ENCODE measurements around the gene TRNAU1AP. TPM values are rescaled to one million over a fixed set of nuclear protein-coding genes. Genes with fewer than 3 reads are reported as not detected.

TRNAU1AP gene
- total RNA-seq, 2 donors from 2014 or later, result 22.1 to 28.6 TPM

- intact Hi-C loops (cut with DNase I), result no loop called here
- peak overlapping the region in 1 of 2 donors; percentile 98 for H3K9ac ChIP-seq (ENCODE audit: low read depth in 2 of 2, low read length in 2 of 2)
- no peaks in the 10 kb centered on the region for H3K27me3 ChIP-seq
- TF ChIP-seq CTCF (IDR thresholded peaks at IDR 0.05), result no peak
- DNase-seq, result no peak
- peak overlapping the region; percentile 84 for H3K27ac ChIP-seq
- peak overlapping the region; percentile 66 for H3K4me3 ChIP-seq
- H3K9me3 ChIP-seq, result no peaks in the 10 kb centered on the region
- peaks cover 25% of the 10 kb centered on the region for H3K4me1 ChIP-seq
- no peaks in the 10 kb centered on the region for H3K36me3 ChIP-seq
Measured at GRCh38 chr1:28507646-28508434, 45.0 kb upstream of the TRNAU1AP start.

GRCh38 chr1:28508435-28508754 is 44.5 kb upstream of the TRNAU1AP start:
- intact Hi-C loops (cut with DNase I), result no loop called here
- H3K27ac ChIP-seq, result peak overlapping the region; percentile 84
- DNase-seq, result no peak
- TF ChIP-seq CTCF (IDR thresholded peaks at IDR 0.05), result no peak
- peak overlapping the region; percentile 16 to 98 for H3K9ac ChIP-seq (ENCODE audit: low read depth in 2 of 2, low read length in 2 of 2)
- no peaks in the 10 kb centered on the region for H3K9me3 ChIP-seq
- H3K36me3 ChIP-seq, result no peaks in the 10 kb centered on the region
- peak overlapping the region; percentile 66 for H3K4me3 ChIP-seq
- H3K27me3 ChIP-seq, result no peaks in the 10 kb centered on the region
- H3K4me1 ChIP-seq, result peaks cover 25% of the 10 kb centered on the region

GRCh38 chr1:28509705-28510272 is 43.1 kb upstream of the TRNAU1AP start:
- intact Hi-C loops (cut with DNase I), result no loop called here
- peak overlapping the region; percentile 84 for H3K27ac ChIP-seq
- no peak for DNase-seq
- H3K4me3 ChIP-seq, result no peak overlapping the region
- no peak for TF ChIP-seq CTCF (IDR thresholded peaks at IDR 0.05)
- no peaks in the 10 kb centered on the region for H3K9me3 ChIP-seq
- H3K4me1 ChIP-seq, result peaks cover 25% of the 10 kb centered on the region
- H3K36me3 ChIP-seq, result no peaks in the 10 kb centered on the region
- no peaks in the 10 kb centered on the region for H3K27me3 ChIP-seq
- H3K9ac ChIP-seq (ENCODE audit: low read depth in 2 of 2, low read length in 2 of 2), result peak overlapping the region; percentile 44 to 98

DNA sequence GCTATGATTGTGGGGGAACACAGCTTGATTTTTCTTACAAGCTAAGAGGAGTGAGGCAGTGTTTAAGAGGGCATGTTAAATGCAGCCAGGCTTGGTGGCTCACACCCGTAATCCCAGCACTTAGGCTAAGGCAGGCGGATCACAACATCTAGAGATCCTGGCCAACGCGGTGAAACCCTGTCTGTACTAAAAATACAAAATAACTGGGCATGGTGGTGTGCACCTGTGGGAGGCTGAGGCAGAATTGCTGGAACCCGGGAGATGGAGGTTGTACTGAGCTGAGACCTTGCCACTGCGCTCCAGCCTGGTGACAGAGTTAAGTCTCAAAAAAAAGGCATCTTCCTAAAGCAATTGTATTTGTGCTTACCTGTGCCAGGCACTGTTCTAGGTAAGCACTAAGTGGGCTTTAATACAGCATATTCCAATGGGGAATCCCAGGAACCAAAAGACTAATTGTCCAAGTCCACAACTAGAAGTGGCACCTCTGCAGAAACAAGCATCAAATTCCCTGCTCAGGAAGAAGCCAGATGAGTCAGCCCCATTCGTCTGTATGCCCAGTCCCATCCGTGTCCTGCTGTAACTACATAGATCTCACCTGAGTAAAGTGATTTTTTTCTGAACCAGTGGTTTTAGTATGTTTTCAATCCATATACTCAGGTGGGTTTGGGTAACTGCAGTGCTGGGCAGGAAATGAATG is 42.5 kb upstream of the TRNAU1AP start:
- Histone ChIP-seq H3K27me3 (no peaks in the 10 kb centered on the region), H3K27ac (no peak overlapping the region), H3K4me3 (no peak overlapping the region), H3K9me3 (no peaks in the 10 kb centered on the region), H3K4me1 (peaks cover 25% of the 10 kb centered on the region), H3K36me3 (no peaks in the 10 kb centered on the region), H3K9ac (ENCODE audit: low read depth in 2 of 2, low read length in 2 of 2) (peak overlapping the region; percentile 44 to 98)
- intact Hi-C loops (cut with DNase I), result no loop called here
- no peak for DNase-seq
- TF ChIP-seq CTCF (IDR thresholded peaks at IDR 0.05), result no peak

- intact Hi-C loops (cut with DNase I), result no loop called here
- no peak for DNase-seq
- Histone ChIP-seq H3K27me3 (no peaks in the 10 kb centered on the region), H3K36me3 (no peaks in the 10 kb centered on the region), H3K9me3 (no peaks in the 10 kb centered on the region), H3K9ac (ENCODE audit: low read depth in 2 of 2, low read length in 2 of 2) (peak overlapping the region; percentile 37 to 63), H3K4me1 (peaks cover 25% of the 10 kb centered on the region), H3K4me3 (no peak overlapping the region), H3K27ac (no peak overlapping the region)
- no peak for TF ChIP-seq CTCF (IDR thresholded peaks at IDR 0.05)
Measured at GRCh38 chr1:28510970-28511440, 41.9 kb upstream of the TRNAU1AP start.

Data from colonic mucosa (tissue), 4 donors.